HepG2 (cell line): ENCODE data around the gene METAP1D. TPM values are rescaled to one million over a fixed set of nuclear protein-coding genes. Genes with fewer than 3 reads are reported as not detected.
A peak's percentile ranks its signal among the peaks of the same experiment; 100 is the strongest.

ENCODE experiments used
- BCL6 ChIP-seq: IDR thresholded peaks from 2 replicates; pipeline ENCODE4 v1.6.1; 2016; ENCODE audit warnings: missing genetic modification reagents, missing compliant biosample characterization
- CBX2 ChIP-seq, 2 experiments: fragments of 200-600 bp in 1 of 2; sonication (generic); formaldehyde crosslinking in 1 of 2; IDR thresholded peaks; 2 replicates each; pipeline versions ENCODE4 v1.7.0 to v1.8.1; 2018 to 2022; ENCODE audit warnings: low read depth in 2 of 2, low read length in 1 of 2, mild to moderate bottlenecking in 1 of 2, missing genetic modification reagents in 1 of 2
- GABPA ChIP-seq, 2 experiments: IDR thresholded peaks; 2 replicates each; pipeline ENCODE4 v1.6.1; 2011 to 2016; ENCODE audit warnings: low read depth in 2 of 2, low read length in 1 of 2, missing biosample characterization in 1 of 2, missing genetic modification characterization in 1 of 2
- HES4 ChIP-seq: sonication (generic); formaldehyde crosslinking; IDR thresholded peaks from 2 replicates; pipeline ENCODE4 v1.9.0; 2021; ENCODE audit warnings: mild to moderate bottlenecking, missing genetic modification reagents, borderline replicate concordance
- HHEX ChIP-seq: IDR thresholded peaks from 2 replicates; pipeline ENCODE4 v1.6.1; 2016; ENCODE audit warnings: control low read depth
- HMGA1 ChIP-seq: sonication (generic); formaldehyde crosslinking; conservative IDR thresholded peaks from 2 replicates; pipeline ENCODE4 v1.4.0; 2020; ENCODE audit warnings: missing genetic modification reagents
- HNRNPLL ChIP-seq: fragments of 200-400 bp; formaldehyde crosslinking; IDR thresholded peaks from 2 replicates; pipeline ENCODE4 v1.6.1; 2017; ENCODE audit warnings: mild to moderate bottlenecking, low read depth, low read length; ENCODE audit not compliant: poor library complexity, severe bottlenecking
- NCOA5 ChIP-seq: sonication (generic); formaldehyde crosslinking; IDR thresholded peaks from 2 replicates; pipeline ENCODE4 v1.4.0; 2020; ENCODE audit warnings: missing genetic modification reagents
- SMARCC2 ChIP-seq: fragments of 450-650 bp; IDR thresholded peaks from 2 replicates; pipeline ENCODE4 v1.6.1; 2017; ENCODE audit warnings: antibody characterized with exemption, mild to moderate bottlenecking
- TCF7 ChIP-seq: sonication (generic); IDR thresholded peaks from 2 replicates; pipeline ENCODE4 v1.6.1; 2016; ENCODE audit warnings: antibody characterized with exemption, low read depth
- ZBTB38 ChIP-seq: sonication (generic); formaldehyde crosslinking; IDR thresholded peaks from 2 replicates; pipeline ENCODE4 v1.5.1; 2020; ENCODE audit warnings: mild to moderate bottlenecking, missing genetic modification reagents
- ZFAT ChIP-seq: sonication (generic); formaldehyde crosslinking; conservative IDR thresholded peaks from 2 replicates; pipeline ENCODE4 v1.8.1; 2023; ENCODE audit warnings: missing genetic modification reagents, inconsistent platforms
- ZNF142 ChIP-seq: sonication (generic); formaldehyde crosslinking; IDR thresholded peaks from 2 replicates; pipeline ENCODE4 v1.4.0; 2020; ENCODE audit warnings: missing genetic modification reagents
- ZNF17 ChIP-seq: sonication (generic); formaldehyde crosslinking; IDR thresholded peaks from 2 replicates; pipeline ENCODE4 v1.5.0; 2020; ENCODE audit warnings: mild to moderate bottlenecking, missing genetic modification reagents
- ZNF24 ChIP-seq: fragments of 450-650 bp; IDR thresholded peaks from 2 replicates; pipeline ENCODE4 v1.6.1; 2017; ENCODE audit warnings: antibody characterized with exemption, mild to moderate bottlenecking
- ZNF460 ChIP-seq: sonication (generic); formaldehyde crosslinking; IDR thresholded peaks from 2 replicates; pipeline ENCODE4 v1.5.1; 2020; ENCODE audit warnings: missing genetic modification reagents, mild to moderate bottlenecking, borderline replicate concordance
- ZNF607 ChIP-seq: sonication (generic); formaldehyde crosslinking; IDR thresholded peaks from 2 replicates; pipeline ENCODE4 v1.5.1; 2020; ENCODE audit warnings: missing genetic modification reagents, mild to moderate bottlenecking, borderline replicate concordance
- ZNF776 ChIP-seq: sonication (generic); formaldehyde crosslinking; IDR thresholded peaks from 2 replicates; pipeline ENCODE4 v1.4.0; 2020; ENCODE audit warnings: mild to moderate bottlenecking, missing genetic modification reagents
- ZSCAN30 ChIP-seq: sonication (generic); formaldehyde crosslinking; IDR thresholded peaks from 2 replicates; pipeline ENCODE4 v1.5.0; 2020; ENCODE audit warnings: mild to moderate bottlenecking, missing genetic modification reagents
- polyA plus RNA-seq, 8 experiments: library from polyadenylated mRNA; depleted of rRNA in 3 of 8; stranded (reverse) in 7 of 8; unstranded in 1 of 8; fragments of >200 nt; fragmentation: Illumina TruSeq in 4 of 8; extraction: Trizol in 4 of 8; gene quantifications; 2 replicates each; pipeline versions ENCODE4 v1.2.1 to v1.2.3, GENCODE V29; 2011 to 2016; ENCODE audit warnings: low read depth in 4 of 8, missing spikeins in 1 of 8, mixed read lengths in 1 of 8; ENCODE audit not compliant: insufficient read depth in 1 of 8
- total RNA-seq, 5 experiments: library from RNA; depleted of rRNA; stranded (reverse); fragments of >200 nt; fragmentation: Illumina TruSeq; extraction: Trizol; gene quantifications; 2 replicates each; pipeline ENCODE4 v1.2.3, GENCODE V29; 2016; ENCODE audit warnings: low read depth in 1 of 5
- TF ChIP-seq, protein P1 (sequence below): sonication (generic); formaldehyde crosslinking; IDR thresholded peaks from 2 replicates; pipeline ENCODE4 v1.4.0; 2020; ENCODE audit warnings: missing genetic modification reagents

Gene METAP1D
- total and polyA plus RNA-seq, 2 of the 13 experiments (the other 11 are each of a cell fraction or from before 2014, with no cell fraction given): 14.7 to 21.6 TPM

DNA sequence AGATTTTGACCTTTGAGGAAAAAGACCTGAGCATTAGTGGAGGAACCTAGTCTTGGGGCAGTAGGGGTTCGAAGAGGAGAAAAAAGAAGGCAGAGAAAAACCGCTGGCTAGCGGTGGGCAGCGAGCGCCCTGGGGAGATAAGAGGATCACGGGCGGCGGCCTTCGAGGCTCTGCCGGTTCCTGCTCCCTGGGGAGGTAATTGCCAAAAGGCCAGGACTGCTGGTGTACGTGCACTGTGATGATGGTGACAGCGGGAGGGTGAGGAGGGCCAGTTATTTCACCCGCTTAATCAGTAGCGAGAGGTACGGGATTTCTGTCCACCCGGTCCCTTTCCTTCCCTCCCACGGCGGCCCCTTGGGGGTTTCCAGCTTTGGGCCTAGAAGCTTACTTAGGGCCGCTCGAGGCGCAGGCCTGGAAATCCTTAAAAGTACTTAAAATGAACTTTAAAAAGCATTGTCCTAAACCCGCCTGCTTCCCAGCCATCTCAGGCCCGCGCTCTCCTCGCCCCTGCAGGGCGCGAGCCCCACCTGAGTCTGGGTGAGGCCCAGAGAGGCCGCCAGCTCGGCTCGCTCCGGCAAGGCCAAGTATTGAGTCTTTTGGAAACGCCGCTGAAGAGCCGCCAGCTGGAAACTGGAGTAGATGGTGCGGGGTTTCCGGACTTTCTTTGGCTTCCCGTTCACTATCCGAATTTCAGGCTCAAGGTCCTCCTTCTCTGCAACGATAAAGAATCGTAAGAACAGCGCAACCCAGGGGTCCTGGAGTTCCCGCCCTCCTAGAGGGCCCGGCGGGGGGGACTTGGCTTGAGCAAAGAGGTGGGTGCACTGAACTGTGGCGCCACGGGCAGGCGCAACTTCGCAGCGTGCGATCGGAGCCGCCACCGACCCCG is 101.4 kb downstream of the METAP1D start (continued):
- TF ChIP-seq SMARCC2: no peak
- 0 out of 2 replicates have a peak, but pooled peaks have one; percentile 51 for TF ChIP-seq ZSCAN30 (CRISPR knock-in tag)
- TF ChIP-seq NCOA5: no peak
- TF ChIP-seq ZFAT (CRISPR knock-in tag): no peak
- TF ChIP-seq ZNF142 (CRISPR knock-in tag): 0 out of 2 replicates have a peak, but pooled peaks have one; percentile 18
- 0 out of 2 replicates have a peak, but pooled peaks have one; percentile 26 for TF ChIP-seq ZBTB38 (CRISPR knock-in tag)
- TF ChIP-seq CBX2 (IDR thresholded peaks at IDR 0.05; ENCODE audit: low read depth, low read length): no peak
- TF ChIP-seq CBX2 (CRISPR knock-in tag; IDR thresholded peaks at IDR 0.05; ENCODE audit: low read depth): 0 out of 2 replicates have a peak, but pooled peaks have one; percentile 56
- no peak for TF ChIP-seq ZNF460 (CRISPR knock-in tag)
- TF ChIP-seq BCL6 (CRISPR knock-in tag): no peak
- TF ChIP-seq HMGA1 (CRISPR knock-in tag): no peak
- peak; percentile 68 for TF ChIP-seq HNRNPLL
- 0 out of 2 replicates have a peak, but pooled peaks have one; percentile 50 for TF ChIP-seq ZNF776
- peak; percentile 30; the same call in 1 of the 2 replicates for TF ChIP-seq ZNF607 (CRISPR knock-in tag)
- no peak for TF ChIP-seq ZNF17 (CRISPR knock-in tag)
- TF ChIP-seq, protein P1, sequence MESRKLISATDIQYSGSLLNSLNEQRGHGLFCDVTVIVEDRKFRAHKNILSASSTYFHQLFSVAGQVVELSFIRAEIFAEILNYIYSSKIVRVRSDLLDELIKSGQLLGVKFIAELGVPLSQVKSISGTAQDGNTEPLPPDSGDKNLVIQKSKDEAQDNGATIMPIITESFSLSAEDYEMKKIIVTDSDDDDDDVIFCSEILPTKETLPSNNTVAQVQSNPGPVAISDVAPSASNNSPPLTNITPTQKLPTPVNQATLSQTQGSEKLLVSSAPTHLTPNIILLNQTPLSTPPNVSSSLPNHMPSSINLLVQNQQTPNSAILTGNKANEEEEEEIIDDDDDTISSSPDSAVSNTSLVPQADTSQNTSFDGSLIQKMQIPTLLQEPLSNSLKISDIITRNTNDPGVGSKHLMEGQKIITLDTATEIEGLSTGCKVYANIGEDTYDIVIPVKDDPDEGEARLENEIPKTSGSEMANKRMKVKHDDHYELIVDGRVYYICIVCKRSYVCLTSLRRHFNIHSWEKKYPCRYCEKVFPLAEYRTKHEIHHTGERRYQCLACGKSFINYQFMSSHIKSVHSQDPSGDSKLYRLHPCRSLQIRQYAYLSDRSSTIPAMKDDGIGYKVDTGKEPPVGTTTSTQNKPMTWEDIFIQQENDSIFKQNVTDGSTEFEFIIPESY (CRISPR knock-in tag): 0 out of 2 replicates have a peak, but pooled peaks have one; percentile 13
- no peak for TF ChIP-seq TCF7
- TF ChIP-seq HHEX (CRISPR knock-in tag): no peak
- 0 out of 2 replicates have a peak, but pooled peaks have one; percentile 26 for TF ChIP-seq HES4 (CRISPR knock-in tag)
- no peak for TF ChIP-seq GABPA (IDR thresholded peaks at IDR 0.05; ENCODE audit: low read depth, low read length)
- TF ChIP-seq GABPA (CRISPR knock-in tag; IDR thresholded peaks at IDR 0.05; ENCODE audit: low read depth): no peak
- no peak for TF ChIP-seq ZNF24
